NCI-H2171 treated with DMSO at 0.1 percent for 48 hours (cell line): ENCODE data around the gene IDH2.
"Not testable (repeated sequence)": the region's sequence is repeated elsewhere in the genome, so short reads cannot be mapped to it uniquely, and the experiment has no call there.

ENCODE experiments used
- DNase-seq: peaks from one replicate; lab custom pipeline; 2025; lab: John Stamatoyannopoulos, UW

Gene IDH2

GRCh38 chr15:90083954-90084607 is 18.2 kb downstream of the IDH2 start:
- DNase-seq: no peak

DNA sequence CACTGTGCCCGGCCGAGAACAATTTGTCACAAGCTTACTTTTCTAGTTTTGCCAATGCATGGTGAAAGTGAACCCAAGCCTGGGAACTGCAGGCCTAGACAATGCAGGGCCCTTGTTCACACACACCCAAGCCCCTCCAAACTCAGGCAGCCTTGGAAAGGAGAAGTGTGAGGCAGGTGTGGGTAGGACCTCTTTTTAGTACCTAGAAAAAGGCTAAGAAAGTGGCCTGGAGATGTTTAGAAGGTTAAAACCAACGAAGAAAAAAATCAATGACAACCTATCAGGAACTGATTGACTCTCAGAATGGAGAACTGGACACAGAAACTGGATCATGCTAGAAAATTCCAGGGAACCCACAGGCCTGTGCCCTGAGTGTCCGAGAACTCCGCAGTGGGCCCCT is 18.8 kb downstream of the IDH2 start:
- DNase-seq: no peak

GRCh38 chr15:90082140-90082715 is 20.0 kb downstream of the IDH2 start:
- DNase-seq: no peak

GRCh38 chr15:90080818-90081393 is 21.4 kb downstream of the IDH2 start:
- DNase-seq: no peak

DNA sequence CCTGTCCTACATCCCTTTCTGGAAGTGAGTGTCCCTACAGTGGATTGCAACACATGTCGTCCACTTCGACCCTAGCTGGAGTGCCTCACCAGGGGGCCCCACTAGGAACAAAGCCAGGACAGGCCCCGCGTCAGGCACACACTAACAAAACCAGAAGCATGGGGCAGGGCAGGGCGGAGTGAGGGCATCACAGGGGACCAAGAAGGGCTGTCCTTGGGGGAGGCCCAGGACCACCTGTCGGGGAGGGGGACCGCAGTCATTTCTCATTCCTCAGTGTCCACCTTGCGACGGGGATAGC is 21.9 kb downstream of the IDH2 start:
- no peak for DNase-seq

GRCh38 chr15:90079619-90080457 is 22.4 kb downstream of the IDH2 start:
- no peak for DNase-seq

DNA sequence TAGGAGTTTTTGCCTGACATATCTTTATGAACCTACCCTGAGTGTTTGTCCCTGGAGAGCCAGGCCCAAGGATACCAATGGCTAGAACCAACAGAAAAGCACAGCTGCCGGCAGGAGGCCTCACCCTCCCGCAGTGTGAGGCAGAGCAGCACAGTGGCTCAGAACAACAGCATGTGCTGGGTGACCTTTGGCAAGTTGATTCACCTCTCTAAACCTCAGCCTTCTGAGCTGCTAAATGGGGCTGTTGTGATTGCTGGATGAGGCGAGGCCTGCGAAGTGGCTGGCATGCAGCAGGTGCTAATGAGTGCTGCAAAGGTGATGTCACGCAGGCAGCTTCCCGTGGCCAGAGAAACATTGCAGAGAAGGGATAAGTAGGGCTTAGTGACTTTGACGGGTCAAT is 23.3 kb downstream of the IDH2 start:
- DNase-seq: no peak

DNA sequence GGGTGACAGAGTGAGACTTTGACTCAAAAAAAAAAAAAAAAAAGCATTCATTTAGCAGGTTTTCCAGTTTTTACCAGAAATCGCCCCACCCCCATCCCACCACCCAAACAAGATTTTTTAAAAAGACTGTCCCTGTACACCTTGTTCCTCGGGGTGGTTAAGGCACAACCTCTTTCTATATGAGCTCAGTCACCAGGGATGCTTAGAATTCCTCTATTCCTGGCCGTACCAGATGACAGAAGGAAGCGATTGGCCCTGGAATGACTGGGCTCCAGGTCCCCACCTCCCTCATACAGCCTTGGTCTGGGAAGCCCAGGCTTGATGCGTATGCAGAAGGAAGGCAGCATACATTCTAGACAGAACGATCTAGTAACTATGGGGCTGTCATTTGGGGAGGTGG is 25.6 kb downstream of the IDH2 start:
- no peak for DNase-seq

DNA sequence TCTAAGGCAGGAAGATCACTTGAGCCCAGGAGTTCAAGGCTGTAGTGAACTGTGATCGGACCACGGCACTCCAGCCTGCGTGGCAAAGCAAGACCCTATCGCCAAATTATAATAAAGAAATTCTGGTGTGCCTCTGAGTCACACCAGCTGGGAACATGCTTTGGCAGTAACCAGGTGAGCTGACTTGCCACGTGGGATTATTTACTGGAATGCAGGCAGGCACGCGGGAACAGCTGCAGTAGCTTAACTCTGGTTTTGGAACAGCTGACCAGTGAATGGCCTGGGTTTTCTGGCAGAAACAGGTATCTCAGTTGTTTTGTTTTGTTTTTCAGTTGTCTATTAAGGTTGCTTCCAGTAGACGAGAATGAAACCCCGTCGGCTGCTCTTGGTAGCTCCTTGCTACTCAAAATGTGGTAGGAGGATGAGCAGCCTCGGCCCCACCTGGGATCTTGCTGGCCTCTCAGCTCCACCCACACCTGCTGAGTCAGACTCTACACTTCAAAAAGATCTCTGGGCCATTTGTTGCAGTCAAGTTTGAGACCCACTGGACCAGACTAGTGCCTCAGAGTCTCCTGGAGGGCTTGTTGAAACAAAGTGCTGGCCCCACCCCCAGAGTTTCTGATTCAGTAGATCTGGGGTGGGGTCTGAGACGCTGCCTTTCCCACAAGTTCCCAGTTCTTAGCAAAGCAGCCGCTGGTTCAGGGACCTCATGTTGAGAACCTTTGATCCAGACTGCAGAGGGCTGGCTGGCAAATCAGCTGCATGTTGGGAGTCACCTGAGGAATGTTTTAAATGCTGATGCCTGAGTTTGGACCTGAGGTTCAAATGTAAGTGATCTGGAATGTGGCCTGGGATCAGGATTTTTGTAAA is 26.6 kb downstream of the IDH2 start:
- no peak for DNase-seq

- no peak for DNase-seq
Measured at GRCh38 chr15:90074916-90075315, 27.4 kb downstream of the IDH2 start.

DNA sequence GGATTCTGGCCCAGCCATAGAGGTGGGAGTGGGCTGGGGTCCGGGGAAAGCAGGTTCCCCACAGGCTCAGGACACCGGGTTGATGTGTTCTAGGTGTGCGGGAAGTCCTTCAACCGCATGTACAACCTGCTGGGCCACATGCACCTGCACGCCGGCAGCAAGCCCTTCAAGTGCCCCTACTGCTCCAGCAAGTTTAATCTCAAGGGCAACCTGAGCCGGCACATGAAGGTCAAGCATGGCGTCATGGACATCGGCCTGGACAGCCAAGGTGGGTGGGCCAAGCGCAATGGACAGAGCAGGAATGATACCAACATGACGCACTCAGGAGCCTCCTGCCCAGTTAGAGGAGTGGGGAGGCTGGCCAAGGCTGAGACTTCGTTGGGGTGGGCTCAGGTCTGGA is 28.2 kb downstream of the IDH2 start:
- DNase-seq: no peak

GRCh38 chr15:90072978-90073640 is 29.2 kb downstream of the IDH2 start:
- DNase-seq: no peak

DNA sequence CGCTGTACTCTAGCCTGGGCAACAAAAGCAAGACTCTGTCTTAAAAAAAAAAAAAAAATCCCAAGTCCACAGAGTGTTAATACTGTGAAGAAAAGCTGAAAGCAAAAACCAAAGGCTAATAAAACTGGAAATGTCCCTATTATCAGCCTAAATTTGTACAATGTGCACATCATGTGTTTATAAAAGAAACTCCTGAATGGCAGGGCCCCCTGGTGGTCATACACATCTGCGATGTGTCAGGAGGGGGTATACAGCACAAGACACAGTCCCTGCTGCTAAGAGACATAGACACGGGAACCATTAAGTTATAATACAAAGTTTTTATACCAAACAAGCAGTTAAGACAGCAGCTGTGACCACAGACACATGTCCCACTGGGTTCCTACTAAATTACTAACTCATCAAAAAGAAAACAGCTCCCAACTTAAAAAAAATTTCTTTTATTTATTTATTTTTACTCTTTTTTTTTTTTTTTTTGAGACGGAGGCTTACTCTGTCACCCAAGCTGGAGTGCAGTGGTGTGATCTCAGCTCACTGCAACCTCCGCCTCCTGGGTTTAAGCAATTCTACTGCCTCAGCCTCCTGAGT is 31.0 kb downstream of the IDH2 start:
- DNase-seq: peak; percentile 67

DNA sequence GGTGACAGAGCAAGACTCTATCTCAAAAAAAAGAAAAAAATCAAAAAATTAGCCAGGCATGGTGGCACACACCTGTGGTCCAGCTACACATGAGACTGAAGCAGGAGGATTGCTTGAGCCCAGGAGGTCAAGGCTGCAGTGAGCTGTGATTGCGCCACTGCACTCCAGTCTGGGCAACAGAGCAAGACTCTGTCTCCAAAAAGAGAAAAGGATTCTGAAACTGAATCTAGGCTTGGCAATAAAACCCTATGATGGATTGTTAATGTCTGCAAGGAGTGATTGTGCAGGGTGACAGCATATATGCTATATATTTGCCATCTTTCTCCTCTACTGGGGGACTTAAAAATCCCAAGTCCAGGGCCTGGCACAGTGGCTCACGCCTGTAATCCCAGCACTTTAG is 31.6 kb downstream of the IDH2 start:
- DNase-seq: not testable (repeated sequence)

GRCh38 chr15:90067953-90068606 is 34.2 kb downstream of the IDH2 start:
- no peak for DNase-seq

DNA sequence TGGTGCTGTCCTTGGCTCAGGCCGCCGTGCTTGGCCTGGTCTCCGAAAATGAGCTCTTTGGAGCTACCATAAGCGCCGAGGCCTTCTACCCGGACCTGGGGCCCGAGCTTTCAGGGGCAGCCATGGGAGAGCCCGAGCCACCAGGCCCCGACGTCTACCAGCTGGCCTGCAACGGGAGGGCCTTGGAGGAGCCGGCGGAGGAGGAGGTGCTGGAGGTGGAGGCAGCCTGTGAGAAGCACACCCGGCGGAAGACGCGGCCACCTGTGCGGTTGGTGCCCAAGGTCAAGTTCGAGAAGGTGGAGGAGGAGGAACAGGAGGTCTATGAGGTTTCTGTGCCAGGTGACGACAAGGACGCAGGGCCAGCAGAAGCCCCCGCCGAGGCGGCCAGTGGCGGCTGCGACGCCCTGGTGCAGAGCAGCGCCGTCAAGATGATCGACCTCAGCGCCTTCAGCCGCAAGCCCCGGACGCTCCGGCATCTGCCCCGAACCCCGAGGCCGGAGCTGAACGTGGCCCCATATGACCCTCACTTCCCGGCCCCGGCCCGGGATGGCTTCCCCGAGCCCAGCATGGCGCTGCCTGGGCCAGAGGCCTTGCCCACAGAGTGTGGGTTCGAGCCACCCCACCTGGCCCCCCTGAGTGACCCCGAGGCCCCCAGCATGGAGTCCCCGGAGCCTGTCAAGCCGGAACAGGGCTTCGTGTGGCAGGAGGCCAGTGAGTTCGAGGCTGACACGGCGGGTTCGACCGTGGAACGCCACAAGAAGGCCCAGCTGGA is 34.9 kb downstream of the IDH2 start:
- no peak for DNase-seq

DNA sequence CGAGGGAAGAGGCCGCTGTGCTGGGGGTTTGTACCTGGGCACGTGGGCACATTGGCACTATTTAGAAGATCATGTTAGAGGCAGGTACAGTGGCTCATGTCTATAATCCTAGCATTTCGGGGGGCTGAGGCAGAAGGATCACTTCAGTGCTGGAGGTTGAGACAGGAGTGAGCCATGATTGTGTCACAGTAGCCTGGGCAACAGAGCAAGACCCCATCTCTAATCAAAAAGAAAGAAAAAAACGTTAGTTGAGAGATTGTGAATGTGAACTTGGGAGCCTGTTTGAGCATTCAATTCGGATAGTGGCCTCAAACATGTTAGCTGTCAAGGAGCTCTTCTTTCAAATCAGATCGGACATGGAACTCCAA is 36.6 kb downstream of the IDH2 start:
- DNase-seq: no peak

GRCh38 chr15:90064911-90065681 is 37.2 kb downstream of the IDH2 start:
- DNase-seq: no peak

DNA sequence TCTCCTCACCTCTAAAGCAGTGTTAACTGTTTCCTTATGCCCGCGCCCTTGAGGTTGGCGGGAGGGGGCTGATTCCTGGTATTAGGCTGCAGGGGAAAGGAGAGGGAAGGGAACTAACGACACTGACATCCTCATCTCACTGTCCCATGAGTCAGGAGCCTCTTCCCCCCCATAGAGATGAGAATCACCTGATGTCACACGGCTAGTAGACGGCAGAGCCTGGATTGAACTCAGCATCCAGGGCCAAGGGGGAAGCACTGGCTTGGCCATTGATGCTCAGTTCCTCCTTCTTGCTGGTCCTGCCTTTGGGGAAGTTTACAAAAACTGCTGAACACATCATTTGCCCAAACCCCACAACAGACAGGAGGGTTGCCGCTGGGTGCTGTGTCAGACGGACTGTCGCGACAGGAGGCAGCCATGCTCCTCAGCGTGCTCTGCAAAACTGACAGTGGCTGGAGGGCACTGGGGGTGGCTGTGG is 38.5 kb downstream of the IDH2 start:
- DNase-seq: no peak
